ENCODE results near the gene RUNX1. TPM values are rescaled to one million over a fixed set of nuclear protein-coding genes. Genes with fewer than 3 reads are reported as not detected.

Gene RUNX1
- total and polyA plus RNA-seq, 2 donors (not counting 3 experiments of a cell fraction or from before 2014, with no cell fraction given) = 4.6 to 17.9 TPM

GRCh38 chr21:34889320-34889675, 159.8 kb downstream of the RUNX1 start:
- Histone ChIP-seq H3K9me3 (replicated peaks; ENCODE audit: control insufficient read depth, insufficient read depth, low read length) (no peaks in the 10 kb centered on the region), H3K4me2 (ENCODE audit: insufficient read depth, low read length) (peak overlapping the region; percentile 65), H3K27ac (ENCODE audit: insufficient read depth, low read depth, low read length) (peak overlapping the region; percentile 88), H3K4me1 (ENCODE audit: control insufficient read depth, extremely low read depth, insufficient read depth, low read length) (peaks cover 30% of the 10 kb centered on the region), H3K79me2 (ENCODE audit: control insufficient read depth, insufficient read depth, low read length) (peaks cover 41% of the 10 kb centered on the region), H3K4me3 (replicated peaks in 1 of 3; ENCODE audit: insufficient read depth in 1 of 3, low read depth in 1 of 3, low read length in 3 of 3) (peak overlapping the region; percentile 59 to 89 (median 76)), H4K20me1 (replicated peaks; ENCODE audit: control insufficient read depth, extremely low read depth, insufficient read depth, low read length) (no peaks in the 10 kb centered on the region), H3K36me3 (ENCODE audit: control insufficient read depth in 2 of 2, extremely low read depth in 1 of 2, insufficient read depth in 2 of 2, low read length in 2 of 2) (no peaks in the 10 kb centered on the region), H2AFZ (ENCODE audit: low read depth, low read length) (peak overlapping the region; percentile 85), H3K27me3 (ENCODE audit: control insufficient read depth in 2 of 2, insufficient read depth in 2 of 2, low read length in 2 of 2) (peaks cover 27 to 42% of the 10 kb centered on the region in 2 experiments), H3K9ac (replicated peaks; ENCODE audit: extremely low read depth, insufficient read depth, low read length) (peak overlapping the region; percentile 96), H3K9me1 (replicated peaks; ENCODE audit: control insufficient read depth, extremely low read depth, insufficient read depth, low read length) (no peaks in the 10 kb centered on the region)
- FAIRE-seq (no peak), DNase-seq (ENCODE audit: low read depth, low spot score) (peak; percentile 69)
- ChIA-PET CTCF (interaction anchor here (0.6 to 14.7 kb wide), 31 partner anchors 9 to 1140 kb away, joined by 3 to 249 read pairs (median 4); no protein-coding TSS in a partner anchor), POLR2A (interaction anchor here (1.4 to 1.8 kb wide), 2 partner anchors 52 to 78 kb away, joined by 3 to 9 read pairs; no protein-coding TSS in a partner anchor)
- dilution Hi-C loops (cut with MboI; ENCODE audit: extremely low pct_ligation_motif_present, low sequenced_read_pairs) (no loop called here), intact Hi-C loops (cut with micrococcal nuclease) (loop anchor here (2.0 to 10.0 kb wide), 5 partner anchors 272 to 756 kb away; partner anchors contain the start of gene RCAN1)
- no peak for TF ChIP-seq MYC (IDR thresholded peaks at IDR 0.05; ENCODE audit: low read depth, low read length)
- no peak for TF ChIP-seq POLR2AphosphoS5 (IDR thresholded peaks at IDR 0.05; ENCODE audit: insufficient read depth, low read depth, low read length)
- no peak for TF ChIP-seq CTCF (IDR thresholded peaks at IDR 0.05; ENCODE audit: extremely low read depth in 1 of 2, insufficient read depth in 1 of 2, low read depth in 1 of 2, low read length in 2 of 2)
- TF ChIP-seq POLR2A (IDR thresholded peaks at IDR 0.05; ENCODE audit: low read depth, low read length) = no peak
- no peak for TF ChIP-seq GATA2 (IDR thresholded peaks at IDR 0.05; ENCODE audit: insufficient read depth, insufficient read length, low read depth, low read length)
- TF ChIP-seq FOS (IDR thresholded peaks at IDR 0.05; ENCODE audit: borderline replicate concordance, insufficient read depth, low read length) = no peak
- TF ChIP-seq EZH2 (IDR thresholded peaks at IDR 0.05; ENCODE audit: borderline replicate concordance, low read depth, low read length, severe bottlenecking) = no peak
- TF ChIP-seq JUN (IDR thresholded peaks at IDR 0.05; ENCODE audit: borderline replicate concordance, insufficient read depth, insufficient read length, low read depth) = no peak
- no peak for TF ChIP-seq MAX (IDR thresholded peaks at IDR 0.05; ENCODE audit: insufficient read depth, insufficient read length)
- BruUV-seq (replicated peaks) = no TSS peak

Measured in endothelial cell of umbilical vein (primary cell).